ENCODE data around the gene EXPH5.

Gene EXPH5

GRCh38 chr11:108624196-108624925, 30.8 kb upstream of the EXPH5 start:
- no peak overlapping the region for H3K27ac ChIP-seq (ENCODE audit: low read length)
- no peak for DNase-seq (ENCODE audit: low read depth, low spot score)
- no peaks in the 10 kb centered on the region for H3K27me3 ChIP-seq (ENCODE audit: control insufficient read depth, insufficient read depth, low read length)
- no peaks in the 10 kb centered on the region for H3K4me1 ChIP-seq (ENCODE audit: control insufficient read depth, insufficient read depth, low read length)
- H3K4me3 ChIP-seq (ENCODE audit: low read length) = no peak overlapping the region
- WGBS (ENCODE audit: insufficient coverage, insufficient read length) = no CpG with 5 or more reads among the region's 5 CpGs
- no peaks in the 10 kb centered on the region for H3K36me3 ChIP-seq (ENCODE audit: control insufficient read depth, insufficient read depth, low read length)
- no peaks in the 10 kb centered on the region; the same call in 1 of the 2 replicates for H3K9me3 ChIP-seq (ENCODE audit: control insufficient read depth, insufficient read depth, low read length)

- no peaks in the 10 kb centered on the region for H3K27me3 ChIP-seq (ENCODE audit: control insufficient read depth, insufficient read depth, low read length)
- H3K36me3 ChIP-seq (ENCODE audit: control insufficient read depth, insufficient read depth, low read length) = no peaks in the 10 kb centered on the region
- no peaks in the 10 kb centered on the region for H3K4me1 ChIP-seq (ENCODE audit: control insufficient read depth, insufficient read depth, low read length)
- no CpG with 5 or more reads among the region's 2 CpGs for WGBS (ENCODE audit: insufficient coverage, insufficient read length)
- H3K27ac ChIP-seq (ENCODE audit: low read length) = no peak overlapping the region
- no peaks in the 10 kb centered on the region for H3K9me3 ChIP-seq (ENCODE audit: control insufficient read depth, insufficient read depth, low read length)
- no peak for DNase-seq (ENCODE audit: low read depth, low spot score)
- no peak overlapping the region for H3K4me3 ChIP-seq (ENCODE audit: low read length)
These were observed 28.8 kb upstream of the EXPH5 start for GRCh38 chr11:108622341-108622740.

DNA sequence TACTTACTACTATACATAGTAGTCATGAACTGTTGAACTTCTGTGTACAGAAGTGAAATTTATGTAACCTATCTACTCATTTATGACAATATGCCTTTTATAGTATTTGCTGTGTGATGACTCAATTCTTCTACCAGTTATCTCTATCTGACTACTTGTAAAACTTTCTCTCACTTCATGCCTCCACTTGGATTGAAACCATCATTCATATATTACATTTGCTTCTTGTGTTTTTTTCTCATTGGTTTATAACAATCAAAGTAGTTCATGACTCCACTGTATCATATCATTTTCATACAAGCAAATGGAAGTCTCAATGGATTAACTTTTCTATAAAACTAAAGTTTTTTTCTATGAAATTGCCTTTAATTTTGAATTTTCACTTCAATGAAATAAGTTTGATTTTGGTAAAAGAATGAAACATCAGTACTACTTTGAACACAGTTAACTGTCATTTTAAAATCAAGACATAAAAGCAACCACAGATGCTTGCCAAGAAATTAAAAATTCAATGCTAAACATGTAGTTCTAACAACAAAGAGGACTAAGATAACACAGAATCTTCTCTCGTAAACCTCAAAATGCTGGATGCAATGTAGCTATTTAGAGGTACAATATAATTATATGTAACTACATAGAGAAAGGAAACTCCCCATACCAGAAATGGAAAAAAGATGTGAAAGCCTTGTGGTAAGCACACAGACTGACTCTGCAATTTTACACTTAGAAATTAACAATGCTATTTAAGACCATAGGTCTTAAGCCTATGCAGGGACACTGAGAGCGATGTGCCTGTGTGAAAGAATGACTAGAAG, 27.6 kb upstream of the EXPH5 start:
- Histone ChIP-seq H3K36me3 (ENCODE audit: control insufficient read depth, insufficient read depth, low read length) (no peaks in the 10 kb centered on the region), H3K27me3 (ENCODE audit: control insufficient read depth, insufficient read depth, low read length) (no peaks in the 10 kb centered on the region), H3K4me1 (ENCODE audit: control insufficient read depth, insufficient read depth, low read length) (no peaks in the 10 kb centered on the region), H3K4me3 (ENCODE audit: low read length) (no peak overlapping the region), H3K27ac (ENCODE audit: low read length) (no peak overlapping the region), H3K9me3 (ENCODE audit: control insufficient read depth, insufficient read depth, low read length) (no peaks in the 10 kb centered on the region)
- WGBS (ENCODE audit: insufficient coverage, insufficient read length) = no CpG with 5 or more reads among the region's 2 CpGs
- DNase-seq (ENCODE audit: low read depth, low spot score) = no peak

- H3K36me3 ChIP-seq (ENCODE audit: control insufficient read depth, insufficient read depth, low read length) = no peaks in the 10 kb centered on the region
- no CpG with 5 or more reads among the region's 1 CpG for WGBS (ENCODE audit: insufficient coverage, insufficient read length)
- no peak for DNase-seq (ENCODE audit: low read depth, low spot score)
- H3K27me3 ChIP-seq (ENCODE audit: control insufficient read depth, insufficient read depth, low read length) = no peaks in the 10 kb centered on the region
- no peak overlapping the region for H3K27ac ChIP-seq (ENCODE audit: low read length)
- no peaks in the 10 kb centered on the region for H3K9me3 ChIP-seq (ENCODE audit: control insufficient read depth, insufficient read depth, low read length)
- no peak overlapping the region for H3K4me3 ChIP-seq (ENCODE audit: low read length)
- H3K4me1 ChIP-seq (ENCODE audit: control insufficient read depth, insufficient read depth, low read length) = no peaks in the 10 kb centered on the region
These were observed 25.0 kb upstream of the EXPH5 start for GRCh38 chr11:108618529-108618928.

GRCh38 chr11:108617055-108617454, 23.5 kb upstream of the EXPH5 start:
- H3K27me3 ChIP-seq (ENCODE audit: control insufficient read depth, insufficient read depth, low read length) = no peaks in the 10 kb centered on the region
- DNase-seq (ENCODE audit: low read depth, low spot score) = no peak
- H3K36me3 ChIP-seq (ENCODE audit: control insufficient read depth, insufficient read depth, low read length) = no peaks in the 10 kb centered on the region
- no peak overlapping the region for H3K27ac ChIP-seq (ENCODE audit: low read length)
- no peaks in the 10 kb centered on the region for H3K4me1 ChIP-seq (ENCODE audit: control insufficient read depth, insufficient read depth, low read length)
- H3K4me3 ChIP-seq (ENCODE audit: low read length) = no peak overlapping the region
- no CpG with 5 or more reads among the region's 4 CpGs for WGBS (ENCODE audit: insufficient coverage, insufficient read length)
- no peaks in the 10 kb centered on the region for H3K9me3 ChIP-seq (ENCODE audit: control insufficient read depth, insufficient read depth, low read length)

DNA sequence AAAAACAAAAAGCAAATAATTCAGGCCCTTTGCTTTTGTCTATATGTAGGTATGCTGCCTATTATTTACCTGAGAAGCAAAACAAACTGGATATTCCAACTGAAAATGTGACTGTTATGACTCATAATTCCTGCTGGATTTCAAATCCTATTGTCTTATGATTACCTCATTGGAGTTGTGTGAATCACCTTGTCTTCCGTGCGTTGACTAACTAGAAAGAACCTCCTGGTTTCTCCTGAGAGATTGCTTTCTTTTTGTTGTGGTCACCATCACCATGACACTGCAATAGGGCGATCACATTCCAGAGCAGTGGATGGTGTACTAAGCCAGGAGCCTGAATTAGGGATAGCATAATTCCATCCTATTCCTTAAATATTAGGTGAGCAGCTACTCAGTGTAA, 23.0 kb upstream of the EXPH5 start:
- no peaks in the 10 kb centered on the region for H3K27me3 ChIP-seq (ENCODE audit: control insufficient read depth, insufficient read depth, low read length)
- no peaks in the 10 kb centered on the region for H3K9me3 ChIP-seq (ENCODE audit: control insufficient read depth, insufficient read depth, low read length)
- no CpG with 5 or more reads among the region's 3 CpGs for WGBS (ENCODE audit: insufficient coverage, insufficient read length)
- no peak overlapping the region for H3K4me3 ChIP-seq (ENCODE audit: low read length)
- H3K27ac ChIP-seq (ENCODE audit: low read length) = no peak overlapping the region
- H3K4me1 ChIP-seq (ENCODE audit: control insufficient read depth, insufficient read depth, low read length) = no peaks in the 10 kb centered on the region
- no peak for DNase-seq (ENCODE audit: low read depth, low spot score)
- no peaks in the 10 kb centered on the region for H3K36me3 ChIP-seq (ENCODE audit: control insufficient read depth, insufficient read depth, low read length)

DNA sequence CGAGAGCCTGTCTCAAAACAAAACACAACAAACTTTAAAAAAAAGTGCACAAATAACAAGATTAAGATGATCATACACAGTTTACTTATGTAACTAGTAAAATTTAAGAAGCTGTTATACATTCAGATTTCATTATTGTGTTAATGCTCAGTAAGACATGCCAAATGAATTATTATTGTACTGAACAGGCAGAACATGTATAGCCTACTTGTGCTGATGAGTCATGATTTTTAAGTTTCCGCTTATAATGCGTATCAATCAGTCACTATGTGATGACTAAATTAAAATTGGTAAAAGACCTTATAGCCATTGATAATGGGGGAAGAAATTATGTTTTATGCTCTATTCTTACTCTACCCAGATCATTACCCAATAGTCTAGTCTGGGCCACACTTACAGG, 20.5 kb upstream of the EXPH5 start:
- no peaks in the 10 kb centered on the region for H3K4me1 ChIP-seq (ENCODE audit: control insufficient read depth, insufficient read depth, low read length)
- H3K27me3 ChIP-seq (ENCODE audit: control insufficient read depth, insufficient read depth, low read length) = no peaks in the 10 kb centered on the region
- WGBS (ENCODE audit: insufficient coverage, insufficient read length) = no CpG with 5 or more reads among the region's 3 CpGs
- H3K4me3 ChIP-seq (ENCODE audit: low read length) = no peak overlapping the region
- H3K36me3 ChIP-seq (ENCODE audit: control insufficient read depth, insufficient read depth, low read length) = no peaks in the 10 kb centered on the region
- no peaks in the 10 kb centered on the region for H3K9me3 ChIP-seq (ENCODE audit: control insufficient read depth, insufficient read depth, low read length)
- no peak overlapping the region for H3K27ac ChIP-seq (ENCODE audit: low read length)
- no peak for DNase-seq (ENCODE audit: low read depth, low spot score)

- no peak for DNase-seq (ENCODE audit: low read depth, low spot score)
- Histone ChIP-seq H3K27ac (ENCODE audit: low read length) (no peak overlapping the region), H3K27me3 (ENCODE audit: control insufficient read depth, insufficient read depth, low read length) (no peaks in the 10 kb centered on the region), H3K4me3 (ENCODE audit: low read length) (no peak overlapping the region), H3K36me3 (ENCODE audit: control insufficient read depth, insufficient read depth, low read length) (no peaks in the 10 kb centered on the region), H3K4me1 (ENCODE audit: control insufficient read depth, insufficient read depth, low read length) (no peaks in the 10 kb centered on the region), H3K9me3 (ENCODE audit: control insufficient read depth, insufficient read depth, low read length) (no peaks in the 10 kb centered on the region)
- no CpG with 5 or more reads among the region's 5 CpGs for WGBS (ENCODE audit: insufficient coverage, insufficient read length)
These were observed 16.1 kb upstream of the EXPH5 start for GRCh38 chr11:108609682-108610081.

DNA sequence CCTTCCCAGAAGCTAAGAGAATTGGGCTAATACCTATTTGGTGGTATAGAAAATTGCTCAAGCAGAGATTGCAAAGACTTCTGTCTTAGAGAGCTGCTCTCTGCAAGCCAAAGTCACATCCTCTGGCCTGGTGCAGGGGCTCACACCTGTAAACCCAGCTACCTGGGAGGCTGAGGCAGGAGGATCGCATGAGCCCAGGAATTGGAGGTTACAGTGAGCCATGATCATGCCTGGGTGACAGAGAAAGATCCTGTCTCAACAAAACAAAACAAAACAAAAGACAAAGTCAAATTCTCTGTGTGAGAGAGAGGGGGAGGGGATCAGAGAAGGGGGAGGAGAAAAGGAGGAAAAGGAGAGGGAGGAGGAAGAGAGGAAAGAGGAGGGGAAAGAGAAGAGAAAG, 15.0 kb upstream of the EXPH5 start:
- Histone ChIP-seq H3K9me3 (ENCODE audit: control insufficient read depth, insufficient read depth, low read length) (no peaks in the 10 kb centered on the region), H3K36me3 (ENCODE audit: control insufficient read depth, insufficient read depth, low read length) (no peaks in the 10 kb centered on the region), H3K27me3 (ENCODE audit: control insufficient read depth, insufficient read depth, low read length) (no peaks in the 10 kb centered on the region), H3K27ac (ENCODE audit: low read length) (no peak overlapping the region), H3K4me1 (ENCODE audit: control insufficient read depth, insufficient read depth, low read length) (no peaks in the 10 kb centered on the region), H3K4me3 (ENCODE audit: low read length) (no peak overlapping the region)
- no CpG with 5 or more reads among the region's 1 CpG for WGBS (ENCODE audit: insufficient coverage, insufficient read length)
- no peak for DNase-seq (ENCODE audit: low read depth, low spot score)

DNA sequence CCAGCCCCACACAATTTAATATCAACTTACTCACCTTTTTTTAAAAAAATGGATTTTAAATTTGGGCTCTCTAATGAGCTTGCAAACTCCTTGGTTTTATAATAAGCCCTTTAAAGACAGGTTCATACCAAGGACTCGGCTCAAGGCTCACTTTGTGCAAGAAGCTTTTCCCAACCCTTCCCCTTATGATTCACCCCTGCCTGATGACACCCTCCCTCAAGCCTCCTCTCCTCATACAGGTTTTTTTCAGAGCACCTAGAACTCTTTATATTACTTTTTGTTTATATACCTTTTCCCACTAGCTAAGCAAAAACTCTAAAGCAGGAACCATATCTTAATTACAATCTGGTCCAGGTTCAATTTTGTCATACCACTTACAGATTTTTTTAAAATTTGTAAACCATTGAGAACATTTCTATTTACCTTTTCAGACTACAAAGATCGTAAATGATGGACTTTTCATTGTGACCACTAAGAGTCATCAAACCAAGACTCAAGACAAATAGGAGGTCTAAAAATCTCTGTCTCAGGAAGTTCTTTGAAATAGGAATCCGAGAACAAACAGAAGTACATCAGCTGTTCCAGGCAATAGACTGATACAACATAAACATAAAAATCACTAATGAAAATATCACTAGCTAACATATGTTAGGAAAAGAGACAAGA, 13.1 kb upstream of the EXPH5 start:
- Histone ChIP-seq H3K27me3 (ENCODE audit: control insufficient read depth, insufficient read depth, low read length) (no peaks in the 10 kb centered on the region), H3K4me1 (ENCODE audit: control insufficient read depth, insufficient read depth, low read length) (no peaks in the 10 kb centered on the region), H3K36me3 (ENCODE audit: control insufficient read depth, insufficient read depth, low read length) (no peaks in the 10 kb centered on the region), H3K4me3 (ENCODE audit: low read length) (no peak overlapping the region), H3K9me3 (ENCODE audit: control insufficient read depth, insufficient read depth, low read length) (no peaks in the 10 kb centered on the region), H3K27ac (ENCODE audit: low read length) (no peak overlapping the region)
- no peak for DNase-seq (ENCODE audit: low read depth, low spot score)
- no CpG with 5 or more reads among the region's 3 CpGs for WGBS (ENCODE audit: insufficient coverage, insufficient read length)
